ENCODE data around the gene CASZ1. TPM values are rescaled to one million over a fixed set of nuclear protein-coding genes. Genes with fewer than 3 reads are reported as not detected.

Gene CASZ1
- total and polyA plus RNA-seq, 10 of the 15 experiments (the other 5 are each of a cell fraction or from before 2014, with no cell fraction given): 0.52 to 9.8 (median 3.7) TPM

- TF ChIP-seq PRDM15 (CRISPR knock-in tag; IDR thresholded peaks at IDR 0.05) (no peak), ZBED1 (IDR thresholded peaks at IDR 0.05; ENCODE audit: borderline replicate concordance) (no peak), ZNF384 (IDR thresholded peaks at IDR 0.05; ENCODE audit: borderline replicate concordance, low read depth, low read length) (no peak), JUNB (IDR thresholded peaks at IDR 0.05) (no peak), POLR2AphosphoS2 (IDR thresholded peaks at IDR 0.05; ENCODE audit: low read depth, low read length) (no peak), NR2C2 (IDR thresholded peaks at IDR 0.05; ENCODE audit: borderline replicate concordance, control insufficient read depth, insufficient read length, low read depth) (no peak), E4F1 (IDR thresholded peaks at IDR 0.05; ENCODE audit: borderline replicate concordance, partially characterized antibody) (no peak), GATAD2B (conservative IDR thresholded peaks at IDR 0.05; ENCODE audit: low read depth) (no peak)
Measured at GRCh38 chr1:10635085-10635896, 161.2 kb downstream of the CASZ1 start (continued).
